GM10248 (cell line): ENCODE measurements around the gene COPS7A.

Experiments
- CTCF ChIA-PET: fragments of 300-600 bp; sonication (Branson Sonifier 250); formaldehyde crosslinking; extraction: SDS; loops from one replicate; lab custom pipeline; 2021; ENCODE audit warnings: antibody characterized with exemption; lab: Yijun Ruan, JAX
- POLR2A ChIA-PET: fragments of 350-650 bp; sonication (Branson Sonifier 250); formaldehyde crosslinking; extraction: SDS; loops from one replicate; lab custom pipeline; 2020; ENCODE audit warnings: antibody characterized with exemption; lab: Yijun Ruan, JAX
- DNase-seq: peaks from one replicate; pipeline ENCODE4 v3.0.0; 2012; ENCODE audit errors: extremely low spot score
- TF ChIP-seq, protein P1 (sequence below): IDR thresholded peaks from 2 replicates; pipeline ENCODE4 v1.5.1; 2012; ENCODE audit warnings: mild to moderate bottlenecking, low read depth; ENCODE audit errors: extremely low read depth, missing control alignments, control extremely low read depth

The COPS7A gene

DNA sequence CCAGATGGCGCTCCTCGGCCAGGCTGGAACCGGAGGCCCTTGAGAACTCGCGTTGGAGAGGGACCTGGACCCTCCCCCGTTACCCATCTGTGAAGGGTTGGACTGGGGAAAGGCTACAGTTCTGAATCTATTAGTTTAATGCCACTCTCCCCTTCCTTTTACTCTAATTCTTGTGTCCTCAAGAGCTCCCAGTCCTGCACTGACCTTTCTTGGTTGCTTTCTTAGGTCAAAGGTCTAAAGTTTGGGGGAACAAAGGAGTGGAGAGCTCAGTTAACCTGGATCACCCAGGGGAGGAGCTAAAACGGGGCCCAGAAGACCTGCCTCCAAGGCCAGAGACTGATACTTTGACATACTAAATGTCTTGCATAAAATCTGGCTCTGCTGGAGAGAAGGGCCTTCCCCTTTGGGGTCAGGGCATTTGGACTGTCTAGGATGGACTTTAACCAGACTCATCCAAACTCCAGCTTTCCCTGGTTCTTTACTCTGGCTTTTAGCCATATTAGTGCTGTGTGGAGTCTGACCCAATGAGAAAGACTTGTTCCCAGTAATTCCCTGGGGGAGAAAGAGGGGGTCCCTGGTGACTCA is 30.0 kb downstream of the COPS7A start:
- DNase-seq = no peak
- POLR2A ChIA-PET = interaction anchor here (0.9 to 2.0 kb wide), 4 partner anchors 10 to 114 kb away, joined by 4 to 15 read pairs (median 7); partner anchors contain the start of genes COPS7A, PTMS and TPI1
- CTCF ChIA-PET = interaction anchor here (0.6 to 5.9 kb wide), 45 partner anchors 8 to 222 kb away, joined by 3 to 80 read pairs (median 6); partner anchors contain the start of genes CDCA3, COPS7A, GNB3 and GPR162
- TF ChIP-seq, protein P1, sequence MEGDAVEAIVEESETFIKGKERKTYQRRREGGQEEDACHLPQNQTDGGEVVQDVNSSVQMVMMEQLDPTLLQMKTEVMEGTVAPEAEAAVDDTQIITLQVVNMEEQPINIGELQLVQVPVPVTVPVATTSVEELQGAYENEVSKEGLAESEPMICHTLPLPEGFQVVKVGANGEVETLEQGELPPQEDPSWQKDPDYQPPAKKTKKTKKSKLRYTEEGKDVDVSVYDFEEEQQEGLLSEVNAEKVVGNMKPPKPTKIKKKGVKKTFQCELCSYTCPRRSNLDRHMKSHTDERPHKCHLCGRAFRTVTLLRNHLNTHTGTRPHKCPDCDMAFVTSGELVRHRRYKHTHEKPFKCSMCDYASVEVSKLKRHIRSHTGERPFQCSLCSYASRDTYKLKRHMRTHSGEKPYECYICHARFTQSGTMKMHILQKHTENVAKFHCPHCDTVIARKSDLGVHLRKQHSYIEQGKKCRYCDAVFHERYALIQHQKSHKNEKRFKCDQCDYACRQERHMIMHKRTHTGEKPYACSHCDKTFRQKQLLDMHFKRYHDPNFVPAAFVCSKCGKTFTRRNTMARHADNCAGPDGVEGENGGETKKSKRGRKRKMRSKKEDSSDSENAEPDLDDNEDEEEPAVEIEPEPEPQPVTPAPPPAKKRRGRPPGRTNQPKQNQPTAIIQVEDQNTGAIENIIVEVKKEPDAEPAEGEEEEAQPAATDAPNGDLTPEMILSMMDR = no peak

- TF ChIP-seq, protein P1 = no peak
- POLR2A ChIA-PET = interaction anchor here (0.9 to 1.6 kb wide), 3 partner anchors 9 to 113 kb away, joined by 4 to 9 read pairs (median 5); partner anchors contain the start of genes COPS7A and TPI1
- CTCF ChIA-PET = interaction anchor here (0.6 to 5.9 kb wide), 39 partner anchors 8 to 221 kb away, joined by 3 to 80 read pairs (median 6); partner anchors contain the start of genes CDCA3, COPS7A, GNB3 and GPR162
- DNase-seq = no peak
These were observed 30.6 kb downstream of the COPS7A start for GRCh38 chr12:6754411-6754810.

- DNase-seq = no peak
- TF ChIP-seq, protein P1 = no peak
- CTCF ChIA-PET = interaction anchor here (1.7 kb wide), 1 partner anchor 10 kb away, joined by 11 read pairs; the partner anchor contains the start of gene PTMS
- POLR2A ChIA-PET = no interaction called here
These were observed 33.3 kb downstream of the COPS7A start for GRCh38 chr12:6757028-6757690.

GRCh38 chr12:6758506-6759095 is 34.8 kb downstream of the COPS7A start:
- CTCF ChIA-PET = interaction anchor here (1.0 to 1.7 kb wide), 6 partner anchors 8 to 84 kb away, joined by 3 to 11 read pairs (median 3); partner anchors contain the start of genes LAG3 and PTMS
- TF ChIP-seq, protein P1 = no peak
- POLR2A ChIA-PET = interaction anchor here (0.6 to 1.6 kb wide), 2 partner anchors 109 to 281 kb away, joined by 3 to 4 read pairs; partner anchors contain the start of gene TPI1
- DNase-seq = no peak

DNA sequence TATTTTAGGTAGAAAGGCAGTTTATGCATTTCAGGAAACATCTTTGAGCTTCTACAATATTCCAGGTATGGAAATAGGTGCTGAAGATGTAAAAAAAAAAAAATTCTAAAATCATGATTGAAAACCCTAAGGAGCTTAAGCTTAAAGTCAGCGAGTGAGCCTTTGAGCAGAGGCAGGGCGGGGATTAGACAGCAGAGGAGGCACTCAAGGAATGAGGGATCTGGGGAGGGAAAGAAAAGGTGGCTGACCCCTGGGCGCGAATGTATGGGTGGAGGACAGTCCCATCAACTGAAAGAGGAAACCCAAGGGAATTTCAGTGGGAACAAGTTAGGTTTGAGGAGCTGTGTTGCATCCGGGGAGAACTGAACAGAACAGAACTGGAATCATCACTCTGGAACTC is 35.9 kb downstream of the COPS7A start:
- ChIA-PET CTCF (interaction anchor here (0.6 to 2.2 kb wide), 8 partner anchors 9 to 164 kb away, joined by 3 to 7 read pairs (median 4); partner anchors contain the start of gene SPSB2), POLR2A (interaction anchor here (1.6 kb wide), 1 partner anchor 108 kb away, joined by 3 read pairs; the partner anchor contains the start of gene TPI1)
- TF ChIP-seq, protein P1 = no peak
- no peak for DNase-seq

DNA sequence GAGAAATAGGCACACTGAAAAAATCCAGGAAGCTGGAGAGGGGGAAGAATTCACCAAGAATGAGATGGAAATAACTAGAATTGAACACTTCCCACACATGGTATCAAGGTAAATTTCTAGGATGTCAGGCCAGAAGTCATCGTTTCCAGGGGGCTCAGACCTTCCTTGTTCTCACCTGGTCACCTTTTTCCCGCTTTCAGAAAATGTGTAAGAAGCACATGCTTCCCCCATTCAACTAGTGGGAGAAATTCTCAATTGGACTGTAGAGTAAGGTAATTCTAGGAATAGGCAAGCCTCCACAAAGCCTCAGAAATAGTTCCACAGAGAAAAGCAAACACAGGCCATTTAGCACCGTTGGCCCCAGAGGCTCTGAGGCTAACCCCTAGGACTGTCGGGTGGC is 39.5 kb downstream of the COPS7A start:
- ChIA-PET CTCF (interaction anchor here (1.1 to 1.8 kb wide), 3 partner anchors 8 to 15 kb away, joined by 3 to 12 read pairs (median 3); partner anchors contain the start of gene MLF2), POLR2A (interaction anchor here (1.2 kb wide), 1 partner anchor 10 kb away, joined by 5 read pairs; the partner anchor contains the start of gene MLF2)
- no peak for DNase-seq
- TF ChIP-seq, protein P1 = no peak
